GM19099 (cell line): ENCODE data around the gene LYZL4.

Experiments
- POLR2A ChIP-seq: IDR thresholded peaks from 3 replicates; pipeline ENCODE4 v1.6.1; 2011; ENCODE audit warnings: low read depth; ENCODE audit not compliant: insufficient read length; ENCODE audit errors: extremely low read depth

Gene LYZL4

GRCh38 chr3:42405857-42406256 is 4.6 kb downstream of the LYZL4 start:
- TF ChIP-seq POLR2A = no peak

GRCh38 chr3:42403737-42404136 is 6.7 kb downstream of the LYZL4 start:
- TF ChIP-seq POLR2A = no peak

GRCh38 chr3:42402394-42403096 is 7.9 kb downstream of the LYZL4 start:
- no peak for TF ChIP-seq POLR2A

GRCh38 chr3:42398080-42398479 is 12.3 kb downstream of the LYZL4 start:
- no peak for TF ChIP-seq POLR2A

GRCh38 chr3:42397644-42398043 is 12.8 kb downstream of the LYZL4 start:
- no peak for TF ChIP-seq POLR2A

GRCh38 chr3:42394579-42395288 is 15.7 kb downstream of the LYZL4 start:
- no peak for TF ChIP-seq POLR2A

- TF ChIP-seq POLR2A = no peak
Observed at GRCh38 chr3:42387802-42388651, 22.4 kb downstream of the LYZL4 start.

GRCh38 chr3:42381551-42382082 is 28.8 kb downstream of the LYZL4 start:
- TF ChIP-seq POLR2A = no peak

GRCh38 chr3:42377681-42378080 is 32.7 kb downstream of the LYZL4 start:
- no peak for TF ChIP-seq POLR2A

GRCh38 chr3:42376344-42376798 is 34.0 kb downstream of the LYZL4 start:
- no peak for TF ChIP-seq POLR2A

- no peak for TF ChIP-seq POLR2A
Observed at GRCh38 chr3:42375121-42375800, 35.1 kb downstream of the LYZL4 start.

- no peak for TF ChIP-seq POLR2A
Observed at GRCh38 chr3:42371776-42372175, 38.6 kb downstream of the LYZL4 start.

- no peak for TF ChIP-seq POLR2A
Observed at GRCh38 chr3:42369832-42370231, 40.6 kb downstream of the LYZL4 start.

GRCh38 chr3:42369304-42369703 is 41.1 kb downstream of the LYZL4 start:
- no peak for TF ChIP-seq POLR2A

- TF ChIP-seq POLR2A = no peak
Observed at GRCh38 chr3:42368861-42369260, 41.5 kb downstream of the LYZL4 start.

GRCh38 chr3:42367903-42368302 is 42.5 kb downstream of the LYZL4 start:
- TF ChIP-seq POLR2A = no peak
